OCI-LY7 (cell line): ENCODE data around the gene MAML1. TPM values are rescaled to one million over a fixed set of nuclear protein-coding genes. Genes with fewer than 3 reads are reported as not detected.

ENCODE experiments used
- BruUV-seq: library from RNA; stranded (reverse); fragments of 400-500 nt; replicated peaks from 2 replicates; lab custom pipeline; 2021; lab: Mats Ljungman, UMichigan
- CTCF ChIA-PET: fragments of 300-600 bp; sonication (Branson Sonifier 250); formaldehyde crosslinking; loops from one replicate; lab custom pipeline; 2022; ENCODE audit warnings: antibody characterized with exemption; ENCODE audit not compliant: unreplicated experiment; lab: Charles Lee
- POLR2A ChIA-PET: fragments of 300-600 bp; sonication (Branson Sonifier 250); formaldehyde crosslinking; loops from one replicate; lab custom pipeline; 2022; ENCODE audit warnings: antibody characterized with exemption; lab: Charles Lee
- DNase-seq: peaks from one replicate; pipeline ENCODE4 v3.0.0-alpha.2; 2015; ENCODE audit warnings: low spot score
- H2AFZ ChIP-seq: fragments of 200-600 bp; sonication (generic), shearing (Covaris generic); 2 replicates; pipeline ENCODE4 v1.6.1; 2014; ENCODE audit warnings: mild to moderate bottlenecking, antibody characterized with exemption, low read length, moderate library complexity
- H3K27ac ChIP-seq: fragments of 200-600 bp; sonication (generic); 2 replicates; pipeline ENCODE4 v1.5.1; 2014; ENCODE audit warnings: mixed run types, low read depth, mild to moderate bottlenecking, moderate library complexity, low read length, inconsistent platforms; ENCODE audit not compliant: poor library complexity, severe bottlenecking
- H3K36me3 ChIP-seq: fragments of 200-600 bp; sonication (generic); 2 replicates; pipeline ENCODE4 v1.6.1; 2014; ENCODE audit warnings: mild to moderate bottlenecking, antibody characterized with exemption, low read length, moderate library complexity, mixed read lengths; ENCODE audit not compliant: insufficient read depth
- H3K4me1 ChIP-seq: fragments of 200-600 bp; sonication (generic); 2 replicates; pipeline ENCODE4 v1.5.1; 2014; ENCODE audit warnings: mild to moderate bottlenecking, low read length; ENCODE audit not compliant: insufficient read depth, poor library complexity, severe bottlenecking
- H3K4me2 ChIP-seq: fragments of 200-600 bp; sonication (generic); 2 replicates; pipeline ENCODE4 v1.6.1; 2014; ENCODE audit warnings: mild to moderate bottlenecking, low read length
- H3K4me3 ChIP-seq: fragments of 200-600 bp; sonication (generic); 2 replicates; pipeline ENCODE4 v1.5.1; 2014; ENCODE audit warnings: mild to moderate bottlenecking, low read depth, low read length; ENCODE audit not compliant: poor library complexity, severe bottlenecking
- H3K79me2 ChIP-seq: fragments of 200-600 bp; sonication (generic); 2 replicates; pipeline ENCODE4 v1.6.1; 2016; ENCODE audit warnings: low read depth, mild to moderate bottlenecking, low read length, moderate library complexity, mixed read lengths; ENCODE audit not compliant: insufficient read depth
- H3K9me2 ChIP-seq: fragments of 200-600 bp; sonication (generic); 2 replicates; pipeline ENCODE4 v1.6.1; 2016; ENCODE audit warnings: mild to moderate bottlenecking, low read length, mixed read lengths; ENCODE audit not compliant: insufficient read depth
- H3K9me3 ChIP-seq: fragments of 200-600 bp; sonication (generic); 2 replicates; pipeline ENCODE4 v1.6.1; 2014; ENCODE audit warnings: mild to moderate bottlenecking, mixed run types, low read length, mixed read lengths
- H4K20me1 ChIP-seq: fragments of 200-600 bp; sonication (generic); 2 replicates; pipeline ENCODE4 v1.6.1; 2014; ENCODE audit warnings: mild to moderate bottlenecking, antibody characterized with exemption, low read length, moderate library complexity, mixed read lengths; ENCODE audit not compliant: insufficient read depth
- CTCF ChIP-seq: fragments of 200-600 bp; sonication (generic); conservative IDR thresholded peaks from 2 replicates; pipeline ENCODE4 v1.5.1; 2014; ENCODE audit warnings: mild to moderate bottlenecking, antibody characterized with exemption, low read length, moderate library complexity, mixed read lengths
- EZH2phosphoT487 ChIP-seq: fragments of 200-600 bp; sonication (generic); IDR thresholded peaks from 2 replicates; pipeline ENCODE4 v1.6.1; 2018; ENCODE audit warnings: low read depth, borderline replicate concordance, mild to moderate bottlenecking, mixed run types, antibody characterized with exemption, low read length, moderate library complexity, mixed read lengths
- intact Hi-C: fragments of 100-400 bp; cut with micrococcal nuclease; formaldehyde crosslinking; loops from one replicate; pipeline ENCODE4 v1.10.0; 2022; ENCODE audit not compliant: unreplicated experiment
- total RNA-seq, 2 experiments: library from RNA; depleted of rRNA in 1 of 2; stranded (reverse); fragments of >200 nt in 1 of 2; shearing (Covaris generic) in 1 of 2; gene quantifications; 2 replicates each; pipeline ENCODE4 v1.2.3, GENCODE V29; 2014 to 2022

The MAML1 gene
- total RNA-seq, 2 experiments from 2014 or later: 17.0 to 27.4 TPM

GRCh38 chr5:179802950-179803562, 70.4 kb downstream of the MAML1 start:
- Histone ChIP-seq H3K9me2 (no peaks in the 10 kb centered on the region), H2AFZ (no peak overlapping the region), H3K4me3 (no peak overlapping the region), H3K27ac (no peak overlapping the region), H3K79me2 (no peaks in the 10 kb centered on the region), H3K4me2 (no peak overlapping the region), H3K9me3 (no peaks in the 10 kb centered on the region), H3K4me1 (peaks cover 20% of the 10 kb centered on the region), H4K20me1 (no peaks in the 10 kb centered on the region), H3K36me3 (peaks cover 23% of the 10 kb centered on the region; the same call in 1 of the 2 replicates)
- no peak for DNase-seq
- BruUV-seq: no TSS peak
- ChIA-PET CTCF (interaction anchor here (0.6 kb wide), 1 partner anchor 105 kb away, joined by 4 read pairs; no protein-coding TSS in a partner anchor), POLR2A (no interaction called here)
- intact Hi-C loops: loop anchor here (10.0 kb wide), 1 partner anchor 1688 kb away; the partner anchor contains the start of gene N4BP3
- TF ChIP-seq CTCF (no peak), EZH2phosphoT487 (no peak)

- Histone ChIP-seq H3K27ac (no peak overlapping the region), H3K4me1 (peaks cover 20% of the 10 kb centered on the region), H2AFZ (no peak overlapping the region), H3K4me3 (no peak overlapping the region), H3K36me3 (peaks cover 15% of the 10 kb centered on the region; the same call in 1 of the 2 replicates), H3K9me2 (no peaks in the 10 kb centered on the region), H3K79me2 (no peaks in the 10 kb centered on the region), H3K4me2 (peak overlapping the region; percentile 83), H3K9me3 (no peaks in the 10 kb centered on the region), H4K20me1 (no peaks in the 10 kb centered on the region)
- POLR2A ChIA-PET: no interaction called here
- intact Hi-C loops: loop anchor here (10.0 kb wide), 1 partner anchor 1689 kb away; the partner anchor contains the start of gene N4BP3
- no peak for TF ChIP-seq EZH2phosphoT487
- no peak for TF ChIP-seq CTCF
- no TSS peak for BruUV-seq
- DNase-seq: no peak
- CTCF ChIA-PET: no interaction called here
Measured at GRCh38 chr5:179803651-179804554, 71.3 kb downstream of the MAML1 start.
